GM21515 (cell line): ENCODE data around the gene PLEKHA7.
A peak's percentile ranks its signal among the peaks of the same experiment; 100 is the strongest.

Experiments used
- ATAC-seq: cut with Tn5 transposase; IDR thresholded peaks from one replicate; pipeline ENCODE4 v1.9.1; 2021; ENCODE audit not compliant: unreplicated experiment

The PLEKHA7 gene

DNA sequence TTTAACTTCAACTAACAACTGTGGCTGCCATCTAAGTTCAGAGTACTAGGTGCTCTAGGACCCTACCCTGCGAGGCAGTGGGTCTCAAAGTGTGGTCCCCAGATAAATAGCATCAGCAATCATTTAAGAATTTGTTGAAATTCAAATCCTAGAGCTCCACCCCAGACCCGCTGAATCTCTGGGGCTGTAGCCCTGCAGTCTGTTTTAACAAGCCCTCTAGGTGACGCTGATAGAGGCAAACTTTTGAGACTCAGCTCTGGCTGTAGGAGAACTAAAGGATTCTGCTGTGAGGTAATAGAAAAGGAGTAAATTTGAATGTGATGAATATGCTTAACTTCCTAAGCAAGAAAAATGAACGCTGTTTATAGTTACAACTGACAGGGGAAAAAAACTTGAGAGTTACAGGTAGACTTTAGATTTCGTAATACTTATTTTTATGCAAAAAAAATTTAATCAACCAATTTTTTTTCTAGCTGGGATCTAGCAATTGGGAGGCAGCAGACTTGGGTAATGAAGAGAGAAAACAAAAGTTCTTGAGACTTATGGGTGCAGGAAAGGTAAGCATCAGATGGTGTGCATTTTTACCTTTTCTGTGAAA, 270.0 kb downstream of the PLEKHA7 start:
- ATAC-seq: no peak

DNA sequence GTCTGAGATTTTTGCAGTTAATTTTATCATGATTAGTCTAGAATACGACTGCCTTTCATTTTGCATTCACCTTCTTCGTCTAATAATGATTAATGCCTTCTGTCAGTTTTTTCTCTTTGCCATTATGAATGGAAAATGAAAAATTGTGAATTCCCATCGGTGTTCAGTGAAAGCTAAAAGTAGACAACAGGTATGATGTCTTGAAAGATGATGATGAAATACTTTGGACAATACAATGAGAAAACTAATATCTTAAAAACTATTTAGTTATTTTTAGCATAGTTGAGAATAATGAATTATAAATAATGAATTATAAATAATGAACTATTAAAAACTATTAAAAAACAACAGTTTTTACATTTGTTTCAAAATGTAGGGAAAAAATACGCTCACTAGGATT, 270.7 kb downstream of the PLEKHA7 start:
- no peak for ATAC-seq

GRCh38 chr11:16741473-16741872, 272.7 kb downstream of the PLEKHA7 start:
- ATAC-seq: no peak

- ATAC-seq: peak; percentile 3
These were observed 275.0 kb downstream of the PLEKHA7 start for GRCh38 chr11:16738947-16739815.

GRCh38 chr11:16738193-16738946, 275.8 kb downstream of the PLEKHA7 start, which contains the start of gene C11orf58:
Gene C11orf58 (plus strand): TSS chr11:16738647. CDS start chr11:16738779, 132 bp downstream.
- ATAC-seq: peak; percentile 98

- peak; percentile 14 for ATAC-seq
These were observed 276.4 kb downstream of the PLEKHA7 start for GRCh38 chr11:16737818-16738192.
